ENCODE results near the gene PANK2.
"Not testable (repeated sequence)": the region's sequence is repeated elsewhere in the genome, so short reads cannot be mapped to it uniquely, and the experiment has no call there.

PANK2 gene

GRCh38 chr20:3876676-3877075 is 12.5 kb upstream of the PANK2 start:
- no peak overlapping the region for H3K4me3 ChIP-seq (ENCODE audit: low read depth, low read length)
- no peak for TF ChIP-seq CTCF (IDR thresholded peaks at IDR 0.05; ENCODE audit: control insufficient read depth, extremely low read depth, insufficient read depth)
- DNase-seq (ENCODE audit: low read depth): no peak

- H3K4me3 ChIP-seq (ENCODE audit: low read depth, low read length); DNase-seq (ENCODE audit: low read depth): not testable (repeated sequence)
Measured at GRCh38 chr20:3878921-3879274, 10.3 kb upstream of the PANK2 start.

GRCh38 chr20:3885715-3886114 is 3.5 kb upstream of the PANK2 start:
- DNase-seq (ENCODE audit: low read depth): no peak
- H3K4me3 ChIP-seq (ENCODE audit: low read depth, low read length): no peak overlapping the region
- TF ChIP-seq CTCF (IDR thresholded peaks at IDR 0.05; ENCODE audit: control insufficient read depth, extremely low read depth, insufficient read depth): no peak

- DNase-seq (ENCODE audit: low read depth): no peak
- H3K4me3 ChIP-seq (ENCODE audit: low read depth, low read length): peak overlapping the region; percentile 84
- TF ChIP-seq CTCF (IDR thresholded peaks at IDR 0.05; ENCODE audit: control insufficient read depth, extremely low read depth, insufficient read depth): no peak
Measured at GRCh38 chr20:3887876-3888620, 1.1 kb upstream of the PANK2 start.

GRCh38 chr20:3889489-3890397 is 556 bp downstream of the PANK2 start:
- DNase-seq (ENCODE audit: low read depth): no peak
- peak overlapping the region; percentile 84 for H3K4me3 ChIP-seq (ENCODE audit: low read depth, low read length)
- no peak for TF ChIP-seq CTCF (IDR thresholded peaks at IDR 0.05; ENCODE audit: control insufficient read depth, extremely low read depth, insufficient read depth)

GRCh38 chr20:3890398-3890751 is 1.2 kb downstream of the PANK2 start:
- no peak for DNase-seq (ENCODE audit: low read depth)
- TF ChIP-seq CTCF (IDR thresholded peaks at IDR 0.05; ENCODE audit: control insufficient read depth, extremely low read depth, insufficient read depth): no peak
- H3K4me3 ChIP-seq (ENCODE audit: low read depth, low read length): peak overlapping the region; percentile 84

- peak overlapping the region; percentile 84 for H3K4me3 ChIP-seq (ENCODE audit: low read depth, low read length)
- DNase-seq (ENCODE audit: low read depth): no peak
- TF ChIP-seq CTCF (IDR thresholded peaks at IDR 0.05; ENCODE audit: control insufficient read depth, extremely low read depth, insufficient read depth): no peak
Measured at GRCh38 chr20:3890999-3891929, 2.1 kb downstream of the PANK2 start.

All from LNCaP clone FGC (cell line).